NT2/D1 (cell line): ENCODE results near the gene DSCAM.

Source experiments
- SUZ12 ChIP-seq: IDR thresholded peaks from 2 replicates; pipeline ENCODE4 v1.6.1; 2011; ENCODE audit not compliant: insufficient read length, insufficient read depth; ENCODE audit errors: extremely low read depth
- YY1 ChIP-seq: IDR thresholded peaks from 2 replicates; pipeline ENCODE4 v1.6.1; 2011; ENCODE audit not compliant: insufficient read length, insufficient read depth
- ZNF274 ChIP-seq: IDR thresholded peaks from 2 replicates; pipeline ENCODE4 v1.6.1; 2011; ENCODE audit warnings: mild to moderate bottlenecking, low read depth, low read length

DNA sequence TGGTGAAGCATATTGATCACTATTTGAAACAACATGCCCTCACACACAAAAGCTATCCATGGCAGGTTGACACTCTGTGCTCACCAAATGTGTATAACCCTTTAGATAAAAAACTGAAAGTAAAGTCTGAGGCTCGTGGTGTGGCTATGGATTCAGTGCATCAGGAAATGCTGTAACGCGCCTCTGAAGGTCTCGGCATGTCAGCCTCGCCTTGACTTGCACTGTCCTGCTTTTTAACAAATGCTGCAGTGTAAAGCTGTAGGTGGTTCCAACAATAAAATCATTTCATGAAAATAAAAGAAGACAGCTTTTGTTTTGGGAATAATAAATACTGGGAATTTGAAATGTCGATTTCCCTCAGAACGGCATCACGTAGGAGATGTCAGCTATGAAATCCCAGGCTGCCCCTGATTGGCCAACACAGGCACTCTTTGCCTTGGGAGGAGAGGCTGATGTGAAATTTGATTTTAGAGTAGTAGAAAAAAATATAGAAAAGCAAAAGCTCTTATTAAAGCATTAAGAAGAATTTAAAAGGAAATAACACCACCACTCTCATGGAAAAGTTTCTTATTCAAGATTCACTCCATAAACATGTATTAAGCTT lies 168.2 kb downstream of the DSCAM start:
- no peak for TF ChIP-seq SUZ12
- no peak for TF ChIP-seq YY1
- no peak for TF ChIP-seq ZNF274
